A549 (cell line): ENCODE results near the gene SIVA1. TPM values are rescaled to one million over a fixed set of nuclear protein-coding genes. Genes with fewer than 3 reads are reported as not detected.

Source experiments
- ATAC-seq, 2 experiments: fragments of 200-7000 bp in 1 of 2; fragments of >200 bp in 1 of 2; cut with Nextera tagmentation in 1 of 2; cut with Tn5 transposase in 1 of 2; 3 replicates each; pipeline versions ENCODE4 v1.8.0 to v1.9.1; 2018 to 2020; ENCODE audit warnings: mild to moderate bottlenecking in 1 of 2, moderate library complexity in 1 of 2
- CTCF ChIA-PET: fragments of 300-600 bp; sonication (Branson Sonifier 250); formaldehyde crosslinking; extraction: SDS; loops from one replicate; lab custom pipeline; 2021; ENCODE audit warnings: antibody characterized with exemption, inconsistent platforms; lab: Yijun Ruan, JAX
- POLR2A ChIA-PET: fragments of 350-600 bp; formaldehyde crosslinking; extraction: SDS; loops from one replicate; lab custom pipeline; 2021; ENCODE audit warnings: antibody characterized with exemption, inconsistent platforms; lab: Yijun Ruan, JAX
- DNase-seq, 2 experiments: peaks; one replicate each; pipeline versions ENCODE4 v3.0.0 to v3.0.0-alpha.2; 2011 to 2016; ENCODE audit warnings: low read depth in 1 of 2, low spot score in 1 of 2
- FAIRE-seq: peaks from 2 replicates; lab custom pipeline; 2011; peaks lifted over from hg19 to GRCh38; lab: Jason Lieb, UNC
- H3K27ac ChIP-seq, 2 experiments: fragments of >200 bp; sonication (Bioruptor Twin); formaldehyde crosslinking; 3 replicates each; pipeline ENCODE4 v1.5.1; 2016 to 2017
- H3K4me1 ChIP-seq: fragments of >200 bp; sonication (Bioruptor Twin); formaldehyde crosslinking; 3 replicates; pipeline ENCODE4 v1.6.1; 2016
- H3K4me2 ChIP-seq: fragments of >200 bp; sonication (Bioruptor Twin); formaldehyde crosslinking; 3 replicates; pipeline ENCODE4 v1.6.1; 2016
- H3K4me3 ChIP-seq: fragments of >200 bp; sonication (Bioruptor Twin); formaldehyde crosslinking; 3 replicates; pipeline ENCODE4 v1.5.1; 2016
- H3K9me3 ChIP-seq: fragments of >200 bp; sonication (Bioruptor Twin); formaldehyde crosslinking; 3 replicates; pipeline ENCODE4 v1.6.1; 2016
- ATOH8 ChIP-seq: fragments of 250-450 bp; sonication (Bioruptor Pico); IDR thresholded peaks from 2 replicates; pipeline ENCODE4 v1.5.0; 2020; ENCODE audit warnings: low read depth, mild to moderate bottlenecking, moderate library complexity
- BHLHE40 ChIP-seq: IDR thresholded peaks from 2 replicates; pipeline ENCODE4 v1.6.1; 2012; ENCODE audit warnings: low read depth, low read length, inconsistent platforms
- CBX8 ChIP-seq: fragments of 200-600 bp; sonication (generic); IDR thresholded peaks from 2 replicates; pipeline ENCODE4 v1.6.1; 2016
- CTCF ChIP-seq: fragments of >200 bp; sonication (Bioruptor Twin); formaldehyde crosslinking; IDR thresholded peaks from 3 replicates; pipeline ENCODE4 v1.5.1; 2016
- E2F6 ChIP-seq: IDR thresholded peaks from 2 replicates; pipeline ENCODE4 v1.6.1; 2012; ENCODE audit warnings: low read depth, borderline replicate concordance
- EP300 ChIP-seq, 2 experiments: fragments of >200 bp; sonication (Bioruptor Twin); formaldehyde crosslinking; IDR thresholded peaks; 2 replicates in 1 of 2; 3 replicates in 1 of 2; pipeline ENCODE4 v1.6.1; 2016 to 2017
- ESRRA ChIP-seq: fragments of 150-350 bp; IDR thresholded peaks from 2 replicates; pipeline ENCODE4 v1.6.1; 2014; ENCODE audit warnings: mild to moderate bottlenecking, low read length, borderline replicate concordance
- GATA3 ChIP-seq: IDR thresholded peaks from 2 replicates; pipeline ENCODE4 v1.6.1; 2012; ENCODE audit warnings: borderline replicate concordance
- HEYL ChIP-seq: fragments of 250-450 bp; sonication (Bioruptor Pico); IDR thresholded peaks from 2 replicates; pipeline ENCODE4 v1.8.0; 2021; ENCODE audit warnings: mild to moderate bottlenecking, moderate library complexity
- JUNB ChIP-seq: fragments of >200 bp; sonication (Bioruptor Twin); formaldehyde crosslinking; IDR thresholded peaks from 2 replicates; pipeline ENCODE4 v1.6.1; 2016
- MAFK ChIP-seq: fragments of 450-650 bp; IDR thresholded peaks from 2 replicates; pipeline ENCODE4 v1.6.1; 2014; ENCODE audit not compliant: partially characterized antibody
- MAX ChIP-seq: IDR thresholded peaks from 2 replicates; pipeline ENCODE4 v1.6.1; 2012
- MAZ ChIP-seq: fragments of 150-350 bp; IDR thresholded peaks from 2 replicates; pipeline ENCODE4 v1.6.1; 2014; ENCODE audit warnings: antibody characterized with exemption, low read depth, low read length, borderline replicate concordance
- MYC ChIP-seq: IDR thresholded peaks from 2 replicates; pipeline ENCODE4 v1.6.1; 2012; ENCODE audit warnings: mild to moderate bottlenecking, inconsistent platforms, low read length, improper control_type of control experiment, borderline replicate concordance
- NPAS2 ChIP-seq: fragments of 250-450 bp; sonication (Bioruptor Pico); IDR thresholded peaks from 2 replicates; pipeline ENCODE4 v1.8.0; 2022; ENCODE audit warnings: mild to moderate bottlenecking, moderate library complexity, borderline replicate concordance
- RFX5 ChIP-seq: fragments of 450-650 bp; IDR thresholded peaks from 2 replicates; pipeline ENCODE4 v1.7.1; 2014; ENCODE audit warnings: antibody characterized with exemption, mild to moderate bottlenecking, moderate library complexity
- RNF2 ChIP-seq: fragments of 200-600 bp; sonication (generic); IDR thresholded peaks from 2 replicates; pipeline ENCODE4 v1.6.1; 2016; ENCODE audit warnings: low read depth, mild to moderate bottlenecking, antibody characterized with exemption, moderate library complexity, borderline replicate concordance
- TP53 ChIP-seq: fragments of 250-450 bp; sonication (Bioruptor Pico); IDR thresholded peaks from 2 replicates; pipeline ENCODE4 v1.5.0; 2021; ENCODE audit warnings: mild to moderate bottlenecking, moderate library complexity
- ZFP36 ChIP-seq: fragments of 450-650 bp; IDR thresholded peaks from 2 replicates; pipeline ENCODE4 v1.6.1; 2014; ENCODE audit warnings: borderline replicate concordance; ENCODE audit not compliant: partially characterized antibody
- ZNF302 ChIP-seq: fragments of 250-450 bp; sonication (Bioruptor Pico); IDR thresholded peaks from 2 replicates; pipeline ENCODE4 v1.9.0; 2021; ENCODE audit warnings: inconsistent platforms, mild to moderate bottlenecking, moderate library complexity
- WGBS: methylation state at CpG from one replicate; pipeline ENCODE4 v1.1.6; 2017; ENCODE audit errors: missing lambda C conversion rate; 5-methylcytosine and 5-hydroxymethylcytosine counted together
- polyA plus RNA-seq, 4 experiments: library from polyadenylated mRNA; depleted of rRNA in 3 of 4; stranded (reverse); fragments of >200 nt; fragmentation: RNase III in 1 of 4; extraction: RNeasy Plus Mini Kit Qiagen cat#74134 plus additional on column Dnase treatment in 1 of 4; gene quantifications; 2 replicates in 3 of 4; 3 replicates in 1 of 4; pipeline ENCODE4 v1.2.3, GENCODE V29; 2011 to 2017
- TF ChIP-seq, protein P1 (sequence below): fragments of 200-600 bp; sonication (generic); IDR thresholded peaks from 2 replicates; pipeline ENCODE4 v1.6.1; 2016; ENCODE audit warnings: antibody characterized with exemption, mild to moderate bottlenecking, moderate library complexity

The SIVA1 gene
- polyA plus RNA-seq, 2 of the 4 experiments (the other 2 are of a cell fraction) = 90.0 to 169 TPM

GRCh38 chr14:104794099-104794498 lies 41.2 kb downstream of the SIVA1 start:
- ChIA-PET CTCF (interaction anchor here (0.8 to 2.1 kb wide), 6 partner anchors 15 to 27 kb away, joined by 3 to 10 read pairs (median 4); no protein-coding TSS in a partner anchor), POLR2A (no interaction called here)
- H3K9me3 ChIP-seq = no peaks in the 10 kb centered on the region
- peak overlapping the region; percentile 94 for H3K4me3 ChIP-seq
- peak; percentile 26; the same call in 1 of the 2 replicates for TF ChIP-seq MAX
- TF ChIP-seq GATA3 = no peak
- peak in 1 of 2 experiments; percentile 57; a peak in 3 of 6 replicates for ATAC-seq
- 46% methylated on average over 8 of the region's 15 CpGs for WGBS
- H3K27ac ChIP-seq = peak overlapping the region; percentile 95 to 98; a peak in 4 of 6 replicates
- peaks cover 41% of the 10 kb centered on the region for H3K4me1 ChIP-seq
- H3K4me2 ChIP-seq = peak overlapping the region; percentile 89
- peak; percentile 60 to 73 for DNase-seq
- FAIRE-seq = no peak

DNA sequence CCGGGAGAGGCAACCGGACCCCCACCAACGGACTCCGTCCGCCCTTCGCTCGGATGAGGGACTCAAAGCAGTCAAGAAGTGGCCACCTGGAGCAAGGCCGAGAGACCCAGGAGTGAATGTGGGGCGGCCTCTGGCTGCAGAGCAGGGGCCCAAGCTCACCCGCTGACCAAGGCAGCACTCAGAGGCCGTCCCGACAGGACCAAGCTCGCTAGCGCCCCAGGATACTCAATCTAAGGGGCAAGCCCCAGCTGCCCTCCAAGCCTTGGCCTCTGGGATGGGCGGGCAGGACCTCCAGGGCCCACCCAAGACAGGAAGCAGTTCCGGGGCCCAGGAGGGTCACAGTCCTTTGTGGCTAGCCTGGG lies 41.7 kb downstream of the SIVA1 start:
- DNase-seq = no peak
- Histone ChIP-seq H3K4me3 (peak overlapping the region; percentile 94), H3K4me1 (peaks cover 41% of the 10 kb centered on the region), H3K4me2 (peak overlapping the region; percentile 89), H3K27ac (peak overlapping the region; percentile 95 to 98), H3K9me3 (no peaks in the 10 kb centered on the region)
- ATAC-seq = peak; percentile 35 to 56; a peak in 3 of 6 replicates
- ChIA-PET CTCF (interaction anchor here (0.8 to 2.1 kb wide), 7 partner anchors 15 to 72 kb away, joined by 3 to 10 read pairs (median 4); no protein-coding TSS in a partner anchor), POLR2A (no interaction called here)
- TF ChIP-seq CTCF (no peak), ZNF302 (CRISPR knock-in tag) (no peak)
- FAIRE-seq = no peak
- 4% methylated on average over 15 of the region's 16 CpGs for WGBS

DNA sequence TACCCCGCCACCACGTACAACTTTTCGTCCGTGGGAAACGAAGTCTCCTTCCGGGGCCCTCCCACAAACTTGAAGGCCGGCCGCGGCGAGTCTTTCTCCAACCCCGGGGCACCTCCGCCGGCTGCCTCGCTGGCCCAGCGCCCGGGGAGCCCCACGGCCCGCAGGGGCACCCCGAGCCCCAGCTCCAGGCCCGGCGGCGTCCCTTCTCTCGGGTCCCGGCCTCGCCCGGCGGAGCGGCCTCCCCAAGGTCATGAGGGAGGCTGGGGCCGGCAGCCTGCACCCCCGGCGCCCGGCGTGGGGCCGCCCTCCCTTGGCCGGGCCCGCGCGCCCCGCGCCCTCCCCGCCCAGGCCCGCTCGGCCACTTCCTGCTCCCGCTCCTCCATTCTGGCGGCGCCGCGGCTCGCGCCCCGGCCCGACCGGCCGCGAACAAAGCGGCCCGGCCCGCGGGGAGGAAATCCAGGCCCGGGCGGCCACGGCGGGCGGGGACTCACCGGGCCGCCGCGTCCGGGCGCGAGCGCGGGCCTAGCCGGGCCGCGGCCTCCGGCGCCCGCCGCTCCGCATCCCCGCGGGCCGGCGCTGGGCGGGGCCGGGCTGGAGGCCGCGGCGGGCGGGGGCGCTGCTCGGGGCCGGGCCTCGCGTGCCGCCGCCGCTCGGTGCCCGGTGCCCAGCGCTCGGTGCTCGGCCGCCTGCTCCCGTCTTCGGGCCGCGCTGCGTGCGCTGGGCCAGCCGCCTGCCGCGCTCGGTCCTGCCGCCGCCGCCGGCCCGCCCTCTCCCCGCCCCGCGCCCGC lies 42.2 kb downstream of the SIVA1 start, which contains the start of gene AKT1:
TSS of gene AKT1 (minus strand) at position 756 of the 788 bp plus-strand sequence. CDS start 3,105 bp downstream, outside the sequence.
- POLR2A ChIA-PET = interaction anchor here (0.5 kb wide), 1 partner anchor 604 kb away, joined by 6 read pairs; no protein-coding TSS in a partner anchor
- no peak for DNase-seq

More for the DNA sequence above, 42.2 kb downstream of the SIVA1 start, which contains the start of gene AKT1:
- Histone ChIP-seq H3K4me3 (peak within 1 kb of the TSS; percentile 94), H3K4me1 (peaks cover 46% of the 10 kb centered on the region), H3K4me2 (peak within 1 kb of the TSS; percentile 89), H3K9me3 (no peaks in the 10 kb centered on the region), H3K27ac (peak within 1 kb of the TSS; percentile 95 to 98)
- peak in 1 of 2 experiments; percentile 27; a peak in 4 of 6 replicates for ATAC-seq
- WGBS = 5% methylated on average over 8 of the region's 124 CpGs
- TF ChIP-seq NPAS2 (CRISPR knock-in tag) (no peak), CTCF (no peak), ATOH8 (no peak), RFX5 (no peak), ZFP36 (no peak), BHLHE40 (no peak), E2F6 (no peak), EP300 (IDR thresholded peaks at IDR 0.05) (no peak), TP53 (no peak), ESRRA (no peak), MAZ (no peak), RNF2 (no peak), MAFK (no peak), CBX8 (no peak), JUNB (no peak), MYC (no peak), HEYL (CRISPR knock-in tag) (no peak)
- TF ChIP-seq, protein P1, sequence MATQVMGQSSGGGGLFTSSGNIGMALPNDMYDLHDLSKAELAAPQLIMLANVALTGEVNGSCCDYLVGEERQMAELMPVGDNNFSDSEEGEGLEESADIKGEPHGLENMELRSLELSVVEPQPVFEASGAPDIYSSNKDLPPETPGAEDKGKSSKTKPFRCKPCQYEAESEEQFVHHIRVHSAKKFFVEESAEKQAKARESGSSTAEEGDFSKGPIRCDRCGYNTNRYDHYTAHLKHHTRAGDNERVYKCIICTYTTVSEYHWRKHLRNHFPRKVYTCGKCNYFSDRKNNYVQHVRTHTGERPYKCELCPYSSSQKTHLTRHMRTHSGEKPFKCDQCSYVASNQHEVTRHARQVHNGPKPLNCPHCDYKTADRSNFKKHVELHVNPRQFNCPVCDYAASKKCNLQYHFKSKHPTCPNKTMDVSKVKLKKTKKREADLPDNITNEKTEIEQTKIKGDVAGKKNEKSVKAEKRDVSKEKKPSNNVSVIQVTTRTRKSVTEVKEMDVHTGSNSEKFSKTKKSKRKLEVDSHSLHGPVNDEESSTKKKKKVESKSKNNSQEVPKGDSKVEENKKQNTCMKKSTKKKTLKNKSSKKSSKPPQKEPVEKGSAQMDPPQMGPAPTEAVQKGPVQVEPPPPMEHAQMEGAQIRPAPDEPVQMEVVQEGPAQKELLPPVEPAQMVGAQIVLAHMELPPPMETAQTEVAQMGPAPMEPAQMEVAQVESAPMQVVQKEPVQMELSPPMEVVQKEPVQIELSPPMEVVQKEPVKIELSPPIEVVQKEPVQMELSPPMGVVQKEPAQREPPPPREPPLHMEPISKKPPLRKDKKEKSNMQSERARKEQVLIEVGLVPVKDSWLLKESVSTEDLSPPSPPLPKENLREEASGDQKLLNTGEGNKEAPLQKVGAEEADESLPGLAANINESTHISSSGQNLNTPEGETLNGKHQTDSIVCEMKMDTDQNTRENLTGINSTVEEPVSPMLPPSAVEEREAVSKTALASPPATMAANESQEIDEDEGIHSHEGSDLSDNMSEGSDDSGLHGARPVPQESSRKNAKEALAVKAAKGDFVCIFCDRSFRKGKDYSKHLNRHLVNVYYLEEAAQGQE = no peak
- FAIRE-seq = no peak
- CTCF ChIA-PET = interaction anchor here (0.8 to 2.1 kb wide), 8 partner anchors 16 to 71 kb away, joined by 3 to 10 read pairs (median 4); no protein-coding TSS in a partner anchor
